Right lobe of liver (tissue), 4 donors: Measurements from ENCODE around the gene SH3GL1.

Experiments used
- CTCF ChIP-seq, 4 donors: fragments of 200-600 bp in 3 of 4; fragments of 450-650 bp in 1 of 4; IDR thresholded peaks; one replicate each; pipeline versions ENCODE4 v1.5.1 to v1.8.0; 2016 to 2022; ENCODE audit warnings: antibody characterized with exemption in 4 of 4, mild to moderate bottlenecking in 2 of 4
- POLR2A ChIP-seq: fragments of 450-650 bp; IDR thresholded peaks from one replicate; pipeline ENCODE4 v1.6.1; 2017; ENCODE audit warnings: antibody characterized with exemption, mild to moderate bottlenecking
- donor health status: DM: no; HTN: no; CAD: no.
- donor health status: DM: no; HTN: no; CAD: no.
- donor health status: DM: no; HTN: yes; CAD: no.

GRCh38 chr19:4401769-4402170 lies 1.4 kb upstream of the SH3GL1 start:
- no peak for TF ChIP-seq CTCF (IDR thresholded peaks at IDR 0.05)
- TF ChIP-seq POLR2A: no peak
